Stimulated activated CD8-positive, alpha-beta memory T cell treated with anti-CD3 and anti-CD28 coated beads, Interleukin-2, amount 100 ng/mL, for 1 hour (primary cell): ENCODE data around the gene TAF4B.
"Not testable (repeated sequence)": the region's sequence is repeated elsewhere in the genome, so short reads cannot be mapped to it uniquely, and the experiment has no call there.

Experiments
- DNase-seq, 2 donors: peaks; one replicate each; pipeline ENCODE4 v3.0.0-alpha.2; 2020; ENCODE audit warnings: low read depth in 2 of 2

The TAF4B gene

GRCh38 chr18:26422472-26423162, 196.4 kb downstream of the TAF4B start:
- no peak for DNase-seq

DNA sequence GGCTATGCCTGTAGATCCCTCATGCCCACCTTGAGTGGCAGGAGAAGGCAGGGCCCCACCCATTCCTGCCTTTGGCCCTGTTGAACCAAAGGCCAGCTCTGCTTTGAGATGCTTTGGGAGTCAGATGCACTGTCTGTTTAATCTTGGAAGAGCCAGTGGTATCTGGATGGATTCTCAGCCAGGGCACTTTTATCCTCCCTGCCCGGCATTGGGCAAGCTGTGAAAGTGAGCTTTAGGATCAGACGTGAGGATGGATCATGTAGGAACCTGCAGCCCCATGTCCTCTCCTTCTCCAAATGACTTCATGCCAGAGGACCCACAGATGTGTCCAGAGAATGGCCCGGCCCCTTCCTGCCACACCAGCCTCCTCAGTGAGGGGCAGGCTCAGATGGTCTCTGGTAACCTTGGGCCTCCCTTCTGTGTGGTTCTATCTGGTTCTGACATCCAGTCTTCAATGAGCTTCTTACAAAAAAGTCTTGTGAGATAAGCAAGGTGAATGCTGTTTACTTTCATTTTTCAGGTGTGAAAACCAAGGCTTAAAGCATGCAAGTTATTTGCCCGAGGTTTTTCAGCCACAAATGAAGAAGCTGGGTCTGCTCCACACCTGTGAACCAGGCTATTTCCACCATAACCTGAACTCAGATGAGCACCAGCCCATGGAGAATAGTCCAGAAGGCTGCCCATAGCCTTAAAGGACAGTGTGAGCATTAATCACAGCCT, 198.3 kb downstream of the TAF4B start:
- DNase-seq = no peak

DNA sequence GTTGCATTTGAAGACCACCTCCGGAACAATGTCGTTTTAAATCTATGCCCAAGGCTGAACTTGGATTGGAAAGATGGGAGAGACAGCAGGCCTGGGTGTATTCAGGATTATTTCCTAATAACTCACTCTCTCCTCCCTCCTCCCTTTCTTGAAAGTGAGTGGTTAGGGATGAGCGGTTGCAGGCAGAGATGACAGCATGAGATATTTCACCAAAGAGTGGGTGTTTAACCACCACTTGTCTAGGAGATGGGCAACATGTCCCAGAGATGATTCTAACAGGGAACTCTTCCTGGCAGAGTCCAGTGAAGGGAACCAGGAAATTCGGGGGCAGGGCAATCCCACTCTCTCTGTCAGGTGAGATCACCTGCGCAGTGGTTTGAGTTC, 198.9 kb downstream of the TAF4B start:
- no peak for DNase-seq

GRCh38 chr18:26429535-26430226, 203.4 kb downstream of the TAF4B start:
- no peak for DNase-seq

DNA sequence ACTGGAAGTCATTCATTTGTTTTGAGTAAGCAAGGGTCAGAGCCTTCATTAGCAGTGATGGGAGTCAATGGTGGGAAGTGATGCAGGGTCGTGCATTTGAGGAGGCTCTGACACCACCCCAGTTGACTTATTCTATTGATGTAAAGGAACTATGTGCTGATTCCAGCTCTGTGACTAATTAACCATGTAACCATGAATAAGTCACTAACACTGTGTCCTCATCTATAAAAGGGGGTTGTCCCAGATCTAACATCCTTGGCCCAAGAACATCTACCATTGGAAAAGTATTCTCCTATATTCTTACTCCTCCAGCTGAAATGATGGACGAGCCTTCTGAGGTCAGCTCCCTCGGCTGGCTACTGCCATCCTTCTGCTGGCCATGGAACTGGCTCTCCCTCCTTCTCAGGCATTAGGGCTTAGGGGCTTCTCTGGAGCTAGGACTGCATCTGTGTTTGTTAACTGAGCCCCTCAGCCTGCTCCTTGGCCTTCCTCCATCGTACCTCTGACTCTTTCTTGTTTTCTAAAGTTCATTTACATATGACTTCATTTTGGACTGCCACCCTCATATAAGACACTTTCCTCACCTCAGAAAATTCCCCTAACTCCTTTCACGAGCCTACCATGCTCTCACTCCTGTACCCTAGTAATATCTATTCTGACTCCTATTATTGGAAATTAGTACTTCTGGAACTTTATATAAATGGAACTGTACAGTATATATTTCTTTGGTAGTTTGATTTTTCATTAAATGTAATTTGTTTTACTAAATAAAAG, 206.6 kb downstream of the TAF4B start:
- DNase-seq = no peak

DNA sequence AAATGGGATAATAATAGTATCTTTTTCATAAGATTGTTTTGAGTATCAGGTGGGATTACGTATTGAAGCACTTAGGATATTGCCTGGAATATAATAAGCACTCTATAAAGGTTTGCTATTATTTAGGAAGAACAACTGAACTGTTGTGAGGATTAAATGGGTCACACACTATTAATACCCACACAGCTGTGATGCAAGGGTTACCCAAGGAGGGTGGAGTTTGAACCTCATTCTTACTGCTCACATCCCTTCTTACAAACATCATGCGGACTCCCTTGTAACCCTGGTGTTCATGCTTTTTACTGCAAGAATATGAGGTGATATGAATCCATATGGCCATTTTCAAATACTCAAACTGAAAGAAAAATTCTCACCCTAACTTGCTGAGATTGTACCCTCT, 208.6 kb downstream of the TAF4B start:
- DNase-seq = no peak

GRCh38 chr18:26435415-26436095, 209.3 kb downstream of the TAF4B start:
- no peak for DNase-seq

DNA sequence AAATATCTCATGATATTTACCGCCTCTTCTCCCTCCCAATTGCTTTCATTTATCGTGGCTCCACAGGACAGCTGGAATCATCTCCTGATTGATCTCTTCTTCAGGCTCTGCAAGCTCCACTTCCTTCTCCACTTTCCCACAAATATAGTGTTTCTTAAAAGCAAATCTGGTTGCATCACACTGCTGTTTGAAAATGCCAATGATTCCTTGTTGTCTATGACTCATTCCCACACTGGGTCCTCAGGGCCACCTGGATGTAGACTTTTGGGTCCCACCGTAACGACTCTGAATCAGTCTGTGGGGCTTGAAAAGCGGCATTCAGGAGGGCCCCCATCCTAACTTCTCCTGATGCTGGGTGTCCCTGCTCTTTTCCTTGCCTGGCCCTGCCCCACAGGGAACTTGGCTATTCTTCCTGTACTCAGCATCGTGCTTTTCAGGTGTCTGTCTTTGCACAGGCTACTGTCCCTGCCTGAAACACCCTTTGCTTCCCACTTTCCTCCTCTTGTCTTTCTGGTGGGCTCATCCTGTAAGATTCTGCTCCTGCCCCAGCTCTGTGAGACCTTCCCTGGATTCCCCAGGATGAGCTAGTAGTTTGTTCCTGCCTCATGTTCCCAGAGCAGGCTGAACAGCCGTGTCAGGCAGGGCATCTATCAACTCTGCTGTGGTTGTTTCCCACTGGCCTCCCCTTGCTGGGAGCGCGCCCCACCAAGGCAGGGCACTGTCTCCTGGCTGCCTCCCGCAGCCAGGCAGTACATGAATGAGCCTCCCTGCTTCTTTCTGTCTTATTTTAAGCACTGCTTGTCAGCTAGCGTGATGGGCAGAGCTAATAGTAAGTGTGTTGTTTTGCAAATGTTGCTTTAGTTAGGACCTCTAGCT, 210.2 kb downstream of the TAF4B start:
- no peak for DNase-seq

- not testable (repeated sequence) for DNase-seq
Measured at GRCh38 chr18:26437634-26438033, 211.4 kb downstream of the TAF4B start.

- no peak for DNase-seq
Measured at GRCh38 chr18:26438980-26439379, 212.7 kb downstream of the TAF4B start.

GRCh38 chr18:26439537-26439936, 213.3 kb downstream of the TAF4B start:
- no peak for DNase-seq

DNA sequence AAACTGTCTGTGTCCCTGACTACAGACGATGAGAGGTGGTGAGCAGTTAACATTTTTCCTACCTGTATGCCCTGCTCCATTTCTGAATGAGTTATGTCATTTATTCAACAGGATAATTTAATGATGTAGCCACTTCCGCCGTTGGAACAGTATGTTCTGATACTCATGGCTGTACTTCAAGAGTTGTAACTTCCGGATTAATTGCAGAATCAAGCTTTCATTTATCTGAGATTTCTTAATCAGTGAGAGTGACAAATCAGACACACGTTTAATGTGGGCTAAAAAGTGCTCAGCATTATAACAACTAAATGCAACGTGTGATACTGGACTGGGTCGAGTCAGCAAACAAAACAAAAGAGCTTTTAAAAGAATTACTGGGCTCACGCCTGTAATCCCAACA, 214.4 kb downstream of the TAF4B start:
- DNase-seq = no peak
